A549 (cell line): ENCODE results near the gene SMIM31. TPM values are rescaled to one million over a fixed set of nuclear protein-coding genes. Genes with fewer than 3 reads are reported as not detected.
A peak's percentile ranks its signal among the peaks of the same experiment; 100 is the strongest.

ENCODE experiments used
- ATAC-seq, 2 experiments: fragments of 200-7000 bp in 1 of 2; fragments of >200 bp in 1 of 2; cut with Nextera tagmentation in 1 of 2; cut with Tn5 transposase in 1 of 2; 3 replicates each; pipeline versions ENCODE4 v1.8.0 to v1.9.1; 2018 to 2020; ENCODE audit warnings: mild to moderate bottlenecking in 1 of 2, moderate library complexity in 1 of 2
- CTCF ChIA-PET: fragments of 300-600 bp; sonication (Branson Sonifier 250); formaldehyde crosslinking; extraction: SDS; loops from one replicate; lab custom pipeline; 2021; ENCODE audit warnings: antibody characterized with exemption, inconsistent platforms; lab: Yijun Ruan, JAX
- POLR2A ChIA-PET: fragments of 350-600 bp; formaldehyde crosslinking; extraction: SDS; loops from one replicate; lab custom pipeline; 2021; ENCODE audit warnings: antibody characterized with exemption, inconsistent platforms; lab: Yijun Ruan, JAX
- DNase-seq, 2 experiments: peaks; one replicate each; pipeline versions ENCODE4 v3.0.0 to v3.0.0-alpha.2; 2011 to 2016; ENCODE audit warnings: low read depth in 1 of 2, low spot score in 1 of 2
- FAIRE-seq: peaks from 2 replicates; lab custom pipeline; 2011; peaks lifted over from hg19 to GRCh38; lab: Jason Lieb, UNC
- H3K27ac ChIP-seq, 2 experiments: fragments of >200 bp; sonication (Bioruptor Twin); formaldehyde crosslinking; 3 replicates each; pipeline ENCODE4 v1.5.1; 2016 to 2017
- H3K4me1 ChIP-seq: fragments of >200 bp; sonication (Bioruptor Twin); formaldehyde crosslinking; 3 replicates; pipeline ENCODE4 v1.6.1; 2016
- H3K4me2 ChIP-seq: fragments of >200 bp; sonication (Bioruptor Twin); formaldehyde crosslinking; 3 replicates; pipeline ENCODE4 v1.6.1; 2016
- H3K4me3 ChIP-seq: fragments of >200 bp; sonication (Bioruptor Twin); formaldehyde crosslinking; 3 replicates; pipeline ENCODE4 v1.5.1; 2016
- H3K9me3 ChIP-seq: fragments of >200 bp; sonication (Bioruptor Twin); formaldehyde crosslinking; 3 replicates; pipeline ENCODE4 v1.6.1; 2016
- BHLHE40 ChIP-seq: IDR thresholded peaks from 2 replicates; pipeline ENCODE4 v1.6.1; 2012; ENCODE audit warnings: low read depth, low read length, inconsistent platforms
- CEBPB ChIP-seq, 2 experiments: fragments of >200 bp in 1 of 2; sonication (Bioruptor Twin) in 1 of 2; formaldehyde crosslinking in 1 of 2; IDR thresholded peaks; 2 replicates each; pipeline ENCODE4 v1.6.1; 2012 to 2016
- CTCF ChIP-seq: fragments of >200 bp; sonication (Bioruptor Twin); formaldehyde crosslinking; IDR thresholded peaks from 3 replicates; pipeline ENCODE4 v1.5.1; 2016
- FOSL2 ChIP-seq, 2 experiments: fragments of 450-650 bp in 1 of 2; fragments of >200 bp in 1 of 2; sonication (Bioruptor Twin) in 1 of 2; formaldehyde crosslinking; IDR thresholded peaks; 2 replicates each; pipeline versions ENCODE4 v1.5.0 to v1.6.1; 2016 to 2020; ENCODE audit warnings: mild to moderate bottlenecking in 1 of 2, moderate library complexity in 1 of 2
- JUNB ChIP-seq: fragments of >200 bp; sonication (Bioruptor Twin); formaldehyde crosslinking; IDR thresholded peaks from 2 replicates; pipeline ENCODE4 v1.6.1; 2016
- KDM1A ChIP-seq: fragments of 200-600 bp; sonication (generic); IDR thresholded peaks from 2 replicates; pipeline ENCODE4 v1.6.1; 2016; ENCODE audit warnings: low read depth, mild to moderate bottlenecking
- MYC ChIP-seq: IDR thresholded peaks from 2 replicates; pipeline ENCODE4 v1.6.1; 2012; ENCODE audit warnings: mild to moderate bottlenecking, inconsistent platforms, low read length, improper control_type of control experiment, borderline replicate concordance
- RAD21 ChIP-seq, 2 experiments: fragments of >200 bp in 1 of 2; sonication (Bioruptor Twin) in 1 of 2; formaldehyde crosslinking in 1 of 2; IDR thresholded peaks in 1 of 2; conservative IDR thresholded peaks in 1 of 2; 2 replicates in 1 of 2; 3 replicates in 1 of 2; pipeline ENCODE4 v1.6.1; 2012 to 2018; ENCODE audit warnings: inconsistent platforms in 1 of 2
- SMC3 ChIP-seq: fragments of >200 bp; sonication (Bioruptor Twin); formaldehyde crosslinking; IDR thresholded peaks from 3 replicates; pipeline ENCODE4 v1.6.1; 2018; ENCODE audit warnings: inconsistent platforms
- USF2 ChIP-seq: fragments of 450-650 bp; IDR thresholded peaks from 2 replicates; pipeline ENCODE4 v1.6.1; 2014; ENCODE audit warnings: antibody characterized with exemption
- ZSCAN20 ChIP-seq: fragments of 250-450 bp; sonication (Bioruptor Pico); IDR thresholded peaks from 2 replicates; pipeline ENCODE4 v1.8.0; 2022; ENCODE audit warnings: mild to moderate bottlenecking, moderate library complexity
- WGBS: methylation state at CpG from one replicate; pipeline ENCODE4 v1.1.6; 2017; ENCODE audit errors: missing lambda C conversion rate; 5-methylcytosine and 5-hydroxymethylcytosine counted together
- polyA plus RNA-seq, 4 experiments: library from polyadenylated mRNA; depleted of rRNA in 3 of 4; stranded (reverse); fragments of >200 nt; fragmentation: RNase III in 1 of 4; extraction: RNeasy Plus Mini Kit Qiagen cat#74134 plus additional on column Dnase treatment in 1 of 4; gene quantifications; 2 replicates in 3 of 4; 3 replicates in 1 of 4; pipeline ENCODE4 v1.2.3, GENCODE V29; 2011 to 2017

SMIM31 gene
- polyA plus RNA-seq, 2 of the 4 experiments (the other 2 are of a cell fraction): 0.39 TPM; not detected in 1

GRCh38 chr4:164725066-164725465, 28.9 kb upstream of the SMIM31 start:
- H3K4me2 ChIP-seq: no peak overlapping the region
- 24% methylated on average over 4 of the region's 4 CpGs for WGBS
- no peak overlapping the region for H3K4me3 ChIP-seq
- POLR2A ChIA-PET: no interaction called here
- ATAC-seq: no peak
- CTCF ChIA-PET: no interaction called here
- no peaks in the 10 kb centered on the region for H3K4me1 ChIP-seq
- DNase-seq: no peak
- TF ChIP-seq ZSCAN20: no peak
- H3K9me3 ChIP-seq: no peaks in the 10 kb centered on the region
- no peak overlapping the region for H3K27ac ChIP-seq
- FAIRE-seq: no peak

- no peak overlapping the region for H3K4me3 ChIP-seq
- no peak overlapping the region for H3K27ac ChIP-seq
- H3K9me3 ChIP-seq: no peaks in the 10 kb centered on the region
- no peak for FAIRE-seq
- CTCF ChIA-PET: interaction anchor here (0.8 to 3.0 kb wide), 8 partner anchors 8 to 1183 kb away, joined by 3 to 24 read pairs (median 4); no protein-coding TSS in a partner anchor
- no peak overlapping the region for H3K4me2 ChIP-seq
- no peaks in the 10 kb centered on the region for H3K4me1 ChIP-seq
- 5% methylated on average over 4 of the region's 4 CpGs for WGBS
- no peak for ATAC-seq
- POLR2A ChIA-PET: no interaction called here
- TF ChIP-seq SMC3 (no peak), CEBPB (IDR thresholded peaks at IDR 0.05) (no peak), BHLHE40 (no peak), KDM1A (no peak), FOSL2 (IDR thresholded peaks at IDR 0.05) (no peak), FOSL2 (CRISPR knock-in tag; IDR thresholded peaks at IDR 0.05) (no peak), MYC (no peak), JUNB (no peak)
- no peak for DNase-seq
These were observed 23.1 kb upstream of the SMIM31 start for GRCh38 chr4:164730705-164731393.

- H3K27ac ChIP-seq: no peak overlapping the region
- FAIRE-seq (no peak), DNase-seq (peak; percentile 25 to 31)
These were observed 22.0 kb upstream of the SMIM31 start for GRCh38 chr4:164731827-164732474.

More at GRCh38 chr4:164731827-164732474, 22.0 kb upstream of the SMIM31 start:
- no peaks in the 10 kb centered on the region for H3K4me1 ChIP-seq
- TF ChIP-seq SMC3 (peak; percentile 67), CTCF (peak; percentile 70), RAD21 (conservative IDR thresholded peaks at IDR 0.05 in 1 of 2, IDR thresholded peaks at IDR 0.05 in 1 of 2) (peak; percentile 72 to 73), USF2 (no peak)
- ChIA-PET POLR2A (no interaction called here), CTCF (interaction anchor here (0.6 to 3.0 kb wide), 13 partner anchors 9 to 1256 kb away, joined by 3 to 24 read pairs (median 4); no protein-coding TSS in a partner anchor)
- peak in 1 of 2 experiments; percentile 69; a peak in 2 of 6 replicates for ATAC-seq
- H3K4me2 ChIP-seq: no peak overlapping the region
- no peaks in the 10 kb centered on the region for H3K9me3 ChIP-seq
- no peak overlapping the region for H3K4me3 ChIP-seq
- WGBS: 8% methylated on average over 5 of the region's 5 CpGs
